ENCODE measurements around the gene RAD51B. TPM values are rescaled to one million over a fixed set of nuclear protein-coding genes. Genes with fewer than 3 reads are reported as not detected.

The RAD51B gene
- total and polyA plus RNA-seq, 2 of the 13 experiments (the other 11 are each of a cell fraction or from before 2014, with no cell fraction given): 7.0 to 9.5 TPM

GRCh38 chr14:68482018-68482417 is 662.4 kb downstream of the RAD51B start:
- no peak for TF ChIP-seq DNMT1 (CRISPR knock-in tag; IDR thresholded peaks at IDR 0.05)
- no peak for TF ChIP-seq POLR2A (IDR thresholded peaks at IDR 0.05; ENCODE audit: insufficient read depth in 1 of 2, low read depth in 2 of 2, low read length in 2 of 2)
- TF ChIP-seq ZNF292 (CRISPR knock-in tag; IDR thresholded peaks at IDR 0.05; ENCODE audit: borderline replicate concordance, low read depth): no peak
- no peak for TF ChIP-seq ZNF746 (CRISPR knock-in tag; IDR thresholded peaks at IDR 0.05)
- no peak for TF ChIP-seq MTA3 (CRISPR knock-in tag; IDR thresholded peaks at IDR 0.05)
- no peak for TF ChIP-seq RFX3 (CRISPR knock-in tag; IDR thresholded peaks at IDR 0.05)
- TF ChIP-seq ZNF619 (CRISPR knock-in tag; IDR thresholded peaks at IDR 0.05): no peak
- no peak for TF ChIP-seq SKIL (CRISPR knock-in tag; IDR thresholded peaks at IDR 0.05; ENCODE audit: borderline replicate concordance)
- no peak for TF ChIP-seq ZNF547 (CRISPR knock-in tag; IDR thresholded peaks at IDR 0.05)
- no peaks in the 10 kb centered on the region for H3K36me3 ChIP-seq (replicated peaks in 1 of 2; ENCODE audit: control insufficient read depth in 1 of 2, insufficient read depth in 2 of 2, low read length in 2 of 2)
- no peak for ATAC-seq
- H2AFZ ChIP-seq (ENCODE audit: low read length): no peak overlapping the region
- H3K4me2 ChIP-seq (ENCODE audit: low read depth, low read length): no peak overlapping the region
- FAIRE-seq: no peak
- ChIA-PET POLR2A (no interaction called here), CTCF (ENCODE audit: low intra/inter-chr PET ratio, low total read pairs) (no interaction called here)
- peaks cover 37% of the 10 kb centered on the region for H3K4me1 ChIP-seq (ENCODE audit: insufficient read depth, low read length)
- no peaks in the 10 kb centered on the region for H3K9me3 ChIP-seq (ENCODE audit: low read length)
- no peaks in the 10 kb centered on the region for H4K20me1 ChIP-seq (ENCODE audit: insufficient read depth, low read length)
- H3K27ac ChIP-seq (ENCODE audit: extremely low read length, insufficient read depth, low read length): no peak overlapping the region
- no peak for DNase-seq (ENCODE audit: low spot score)
- WGBS (ENCODE audit: low lambda C conversion rate): 93% methylated on average over 2 of the region's 2 CpGs
- BruUV-seq (replicated peaks): no TSS peak
- no peaks in the 10 kb centered on the region for H3K79me2 ChIP-seq (ENCODE audit: insufficient read depth, low read length)
- intact Hi-C loops (cut with micrococcal nuclease; ENCODE audit: unreplicated experiment) (no loop called here), in situ Hi-C loops (cut with HindIII; ENCODE audit: extremely low pct_ligation_motif_present, low pct_unique_long_range_greater_than_20kb) (no loop called here)
- H3K4me3 ChIP-seq (replicated peaks in 1 of 3; ENCODE audit: insufficient read depth in 1 of 3, low read depth in 2 of 3, low read length in 3 of 3): no peak overlapping the region
- no peaks in the 10 kb centered on the region for H3K27me3 ChIP-seq (ENCODE audit: control insufficient read depth in 1 of 2, insufficient read depth in 2 of 2, low read length in 2 of 2)
- no peak overlapping the region for H3K9ac ChIP-seq (ENCODE audit: insufficient read depth, low read depth, low read length)

All from HepG2 (cell line).